IPS DF 19.7 (cell line): ENCODE data around the gene ZCCHC14.
"Not testable (repeated sequence)": the region's sequence is repeated elsewhere in the genome, so short reads cannot be mapped to it uniquely, and the experiment has no call there.

ENCODE experiments used
- DNase-seq: peaks from one replicate; pipeline ENCODE4 v3.0.0-alpha.2; 2013; ENCODE audit warnings: low read depth, low spot score

The ZCCHC14 gene

DNA sequence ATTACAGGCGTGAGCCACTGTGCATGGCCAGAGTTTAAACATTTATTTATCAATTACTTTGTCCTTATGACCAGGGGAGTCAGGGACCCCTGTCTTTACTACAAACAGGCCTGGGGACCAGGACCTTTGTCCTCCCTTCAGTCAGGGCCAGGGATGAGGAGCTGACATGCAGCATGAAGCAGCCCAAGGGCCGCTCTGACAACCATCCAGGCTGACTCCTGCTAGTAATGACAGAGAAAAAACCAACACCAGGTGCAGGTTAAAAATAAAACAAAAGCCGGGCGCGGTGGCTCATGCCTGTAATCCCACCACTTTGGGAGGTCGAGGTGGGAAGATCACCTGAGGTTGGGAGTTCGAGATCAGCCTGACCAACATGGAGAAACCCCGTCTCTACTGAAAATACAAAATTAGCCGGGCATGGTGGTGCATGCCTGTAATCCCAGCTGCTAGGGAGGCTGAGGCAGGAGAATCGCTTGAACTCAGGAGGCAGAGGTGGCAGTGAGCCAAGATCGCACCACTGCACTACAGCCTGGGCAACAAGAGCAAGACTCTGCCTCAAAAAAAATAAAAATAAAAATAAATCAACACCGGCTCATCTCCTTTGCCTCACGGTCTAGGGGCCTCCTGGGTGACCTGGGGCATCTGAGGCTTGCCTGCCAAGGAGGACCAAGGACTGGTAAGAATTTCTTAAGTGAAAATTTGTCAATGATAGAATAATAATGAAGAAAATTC lies 129.8 kb downstream of the ZCCHC14 start:
- not testable (repeated sequence) for DNase-seq

DNA sequence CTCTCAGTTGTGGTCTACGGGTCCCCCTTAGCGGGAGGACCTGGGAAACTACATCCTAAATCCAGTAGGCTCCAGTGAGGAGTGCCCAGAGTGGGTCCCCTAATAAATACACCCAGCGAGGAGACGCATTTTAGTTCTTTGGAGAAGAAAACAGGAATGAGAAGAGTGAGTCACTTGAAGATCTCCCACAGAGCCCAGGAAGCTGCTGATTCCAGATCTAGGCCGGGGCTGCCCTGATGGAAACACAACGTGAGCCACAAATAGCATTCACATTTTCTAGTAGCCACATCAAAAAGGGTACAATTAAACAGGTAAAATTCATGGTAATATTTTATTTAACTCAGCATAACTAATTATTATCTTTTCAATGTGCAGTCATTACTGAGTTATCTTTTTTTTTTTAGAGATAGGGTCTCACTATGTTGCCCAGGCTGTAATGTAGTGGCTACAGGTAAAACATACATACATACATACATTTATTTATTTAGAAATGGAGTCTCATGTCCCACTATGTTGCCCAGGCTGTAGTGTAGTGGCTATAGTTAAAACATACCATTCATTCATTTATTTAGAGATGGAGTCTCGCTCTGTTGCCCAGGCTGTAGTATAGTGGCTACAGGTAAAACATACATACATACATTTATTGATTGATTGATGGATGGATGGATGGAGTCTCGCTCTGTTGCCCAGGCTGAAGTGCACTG lies 130.8 kb downstream of the ZCCHC14 start:
- DNase-seq, result no peak

DNA sequence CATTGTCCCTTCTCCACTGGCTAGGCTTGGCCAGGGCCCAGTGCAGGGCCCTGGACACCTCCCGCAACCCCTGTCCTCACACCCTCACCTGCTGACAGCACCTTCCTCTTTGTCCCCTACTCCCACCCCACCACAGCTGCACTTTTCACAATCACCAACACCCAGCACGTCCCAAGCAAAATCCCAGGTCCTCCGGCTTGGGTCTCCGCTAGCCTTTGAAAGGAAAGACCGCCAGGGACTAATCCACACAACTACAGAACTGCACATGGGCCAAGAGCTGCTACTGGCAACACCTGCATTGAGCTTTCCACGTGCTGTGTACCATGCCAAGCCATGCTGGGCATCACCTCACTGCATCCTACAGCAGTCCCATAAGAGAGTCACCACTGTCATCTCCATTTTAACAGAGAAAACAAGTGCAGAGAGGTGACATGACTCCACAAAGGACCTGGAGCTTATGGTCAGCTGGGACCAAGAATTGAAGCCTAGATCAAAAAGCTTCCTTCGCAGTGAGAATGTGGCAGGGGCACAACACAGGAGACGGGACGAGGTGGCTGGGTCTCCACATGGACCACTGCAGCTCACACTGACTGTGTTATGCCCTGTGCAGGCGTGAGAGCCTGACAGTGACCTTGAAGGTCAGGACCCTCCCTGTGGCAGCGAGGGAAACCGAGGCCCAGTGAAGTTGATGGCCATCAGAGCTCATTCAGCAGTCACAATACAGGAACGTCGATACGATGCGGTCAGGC lies 131.8 kb downstream of the ZCCHC14 start:
- no peak for DNase-seq

DNA sequence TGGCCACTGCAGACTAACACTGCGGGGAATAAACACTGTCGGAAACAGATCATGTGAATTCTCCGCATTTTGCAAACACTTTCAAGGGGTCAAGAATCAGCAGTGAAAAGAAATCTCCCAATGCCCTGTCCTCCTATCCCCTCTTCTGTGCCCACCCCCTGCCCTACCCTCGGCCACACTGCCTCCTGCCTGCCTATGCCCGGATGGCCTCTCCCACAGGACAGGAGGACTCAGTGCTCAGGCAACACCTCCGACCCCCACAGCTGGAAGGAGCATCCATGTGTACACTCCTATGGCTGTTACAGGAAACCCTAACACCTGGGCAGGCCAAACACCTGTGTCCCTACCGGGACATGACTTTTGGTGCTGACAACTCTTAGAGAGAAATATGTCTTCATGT lies 133.7 kb downstream of the ZCCHC14 start:
- DNase-seq, result no peak

DNA sequence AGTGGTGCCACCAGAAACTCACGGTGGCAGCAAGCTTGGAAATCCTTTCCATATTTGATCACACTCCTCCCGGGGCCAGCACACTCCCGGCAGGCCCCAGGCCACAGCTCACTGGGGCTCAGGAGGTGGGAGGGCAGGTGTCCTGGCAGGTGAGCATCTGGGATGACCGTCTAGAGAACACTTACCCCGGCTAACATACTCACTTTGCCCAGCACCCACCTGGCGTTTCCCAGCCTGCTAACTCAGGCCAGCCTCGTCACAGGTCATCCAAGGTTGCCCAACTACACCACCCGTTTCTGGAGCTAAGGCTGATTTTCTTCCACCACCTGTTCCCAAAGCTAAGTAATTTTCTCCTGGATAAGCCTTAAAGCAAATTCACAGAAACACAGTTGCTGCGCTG lies 134.1 kb downstream of the ZCCHC14 start:
- DNase-seq, result no peak

DNA sequence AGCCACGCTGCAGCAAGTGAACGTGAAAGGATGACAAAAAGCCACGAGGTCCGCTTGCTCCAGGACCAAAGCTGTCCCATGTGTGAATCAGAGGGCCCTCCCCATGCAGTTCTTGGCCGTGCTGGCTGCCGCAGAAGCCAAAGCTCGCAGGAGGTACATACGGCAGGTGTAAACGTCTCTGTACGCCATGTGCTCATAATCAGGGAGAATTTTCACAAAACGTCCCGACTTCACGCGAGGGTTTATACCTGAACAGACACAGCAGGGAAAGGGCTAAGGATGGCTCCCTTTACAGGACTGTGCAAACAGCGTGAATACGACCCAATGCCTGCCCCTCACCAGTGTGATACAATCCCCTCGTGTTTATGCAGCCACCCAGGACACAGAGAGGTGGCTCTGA lies 134.6 kb downstream of the ZCCHC14 start:
- DNase-seq, result no peak

DNA sequence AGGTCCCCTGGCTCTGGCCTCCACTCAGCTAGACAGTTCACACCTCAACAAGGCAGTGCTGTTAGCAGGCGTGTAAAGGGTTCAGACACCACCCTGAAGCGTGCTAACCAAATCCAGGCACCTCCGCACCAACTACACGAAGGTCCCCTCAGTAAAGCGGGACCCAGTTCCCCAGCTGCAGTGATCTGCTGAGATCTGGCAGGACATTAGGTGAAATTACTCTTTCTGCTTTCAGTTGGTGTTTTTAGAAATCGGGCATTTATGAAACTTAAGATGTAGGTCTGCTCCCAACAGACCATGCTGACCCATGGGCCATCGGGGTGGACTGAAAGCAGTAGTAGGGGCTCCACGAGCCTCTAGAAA lies 136.4 kb downstream of the ZCCHC14 start:
- no peak for DNase-seq
